Measurements from ENCODE around the gene CD28.

CD28 gene

DNA sequence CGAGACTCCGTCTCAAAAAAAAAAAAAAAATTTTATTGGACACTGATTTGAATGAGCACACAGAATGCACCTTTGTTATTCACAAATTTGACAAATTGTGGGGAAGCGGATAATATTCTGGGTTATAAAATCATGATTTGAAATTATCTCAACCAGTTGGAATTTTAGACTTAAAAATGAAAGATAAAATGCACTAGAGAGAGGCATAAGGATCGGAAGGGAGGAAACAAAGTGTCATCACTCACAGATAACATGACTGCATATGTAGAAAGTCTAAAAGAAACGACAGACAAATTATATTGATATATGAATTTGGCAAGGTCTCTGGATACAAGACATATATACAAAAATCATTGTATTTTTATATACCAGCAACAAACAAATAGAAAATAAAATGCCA lies 70.6 kb downstream of the CD28 start:
- TF ChIP-seq TAF1 (IDR thresholded peaks at IDR 0.05; ENCODE audit: low read depth), result no peak
- no peak for TF ChIP-seq EGR1 (IDR thresholded peaks at IDR 0.05)

DNA sequence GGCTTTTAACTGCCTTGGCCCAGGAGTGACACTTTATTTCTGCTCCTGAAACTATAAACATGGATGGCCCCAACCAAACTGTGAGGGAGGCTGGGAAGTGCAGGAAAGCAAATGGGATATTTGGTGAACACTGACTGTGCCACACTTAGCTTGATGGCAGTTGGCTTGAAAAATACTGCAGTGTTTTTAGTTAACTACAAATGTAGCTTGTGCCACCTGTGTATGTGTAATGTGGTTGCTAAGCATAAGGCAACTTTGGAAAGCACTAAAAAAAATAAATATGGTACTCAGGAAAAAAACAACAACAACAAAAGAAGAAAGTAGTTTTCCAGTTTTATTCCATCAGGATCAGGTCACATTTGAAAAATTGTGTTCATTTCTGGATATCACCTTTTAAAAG lies 73.8 kb downstream of the CD28 start:
- TF ChIP-seq NFIC (IDR thresholded peaks at IDR 0.05) (no peak), ZBTB7A (IDR thresholded peaks at IDR 0.05; ENCODE audit: low read depth) (no peak), TAF1 (IDR thresholded peaks at IDR 0.05; ENCODE audit: low read depth) (no peak), YY1 (IDR thresholded peaks at IDR 0.05; ENCODE audit: low read depth) (no peak)

DNA sequence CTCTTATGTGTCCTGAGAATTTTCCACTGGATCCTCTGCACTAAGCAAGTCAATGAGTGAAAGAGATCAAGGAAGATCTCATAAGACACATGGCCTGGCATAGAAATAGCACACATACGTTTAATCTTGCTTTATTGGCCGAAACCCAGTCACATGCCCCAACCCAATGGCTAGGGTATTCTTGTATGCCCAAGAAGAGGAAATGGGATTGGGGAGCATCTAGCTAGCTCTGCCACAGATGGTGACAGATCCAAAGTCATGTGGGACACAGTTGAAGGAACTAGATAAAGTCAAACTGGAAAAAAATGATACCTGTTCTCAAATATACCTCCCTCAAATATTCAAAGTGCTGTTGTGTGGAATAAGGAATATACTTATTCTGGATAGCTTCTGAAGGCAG lies 74.7 kb downstream of the CD28 start:
- TF ChIP-seq EGR1 (IDR thresholded peaks at IDR 0.05), result no peak
- TF ChIP-seq ZBTB7A (IDR thresholded peaks at IDR 0.05; ENCODE audit: low read depth), result no peak

DNA sequence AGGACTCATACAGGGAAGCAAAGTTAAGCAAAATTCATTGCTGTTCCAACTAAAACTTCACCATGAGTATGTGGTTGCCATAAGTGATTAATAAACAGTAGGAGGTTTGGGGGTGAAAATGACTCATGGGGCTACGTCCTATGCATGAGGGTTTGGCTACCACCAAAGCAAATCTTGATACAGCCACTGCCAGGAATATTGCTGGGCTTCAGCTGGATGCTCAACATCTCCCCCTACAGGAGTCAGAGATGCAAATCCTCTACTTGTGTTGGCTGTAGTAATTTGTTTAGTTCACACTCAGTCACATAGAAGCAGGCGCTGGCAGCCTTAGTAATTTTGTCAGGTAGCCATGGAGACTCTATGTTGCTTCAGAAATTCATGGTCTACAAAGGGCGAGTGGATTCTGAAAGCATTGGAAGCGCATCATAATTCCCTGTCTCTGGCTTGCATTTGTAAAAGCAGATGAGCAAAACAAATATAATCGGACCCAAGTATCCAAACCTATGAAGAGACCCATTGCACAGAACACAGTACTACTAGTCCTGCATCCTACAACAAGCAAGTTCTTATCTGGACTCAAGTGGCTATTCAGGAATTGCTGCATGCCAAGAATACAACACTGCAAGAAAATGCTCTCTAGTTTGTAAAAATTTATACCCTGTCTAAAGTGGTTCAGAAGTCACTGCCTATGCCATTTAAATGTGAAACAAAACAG lies 76.0 kb downstream of the CD28 start:
- peak; percentile 60 for TF ChIP-seq RAD21 (IDR thresholded peaks at IDR 0.05; ENCODE audit: low read depth)
- no peak for TF ChIP-seq CREB1 (IDR thresholded peaks at IDR 0.05; ENCODE audit: low read depth)

DNA sequence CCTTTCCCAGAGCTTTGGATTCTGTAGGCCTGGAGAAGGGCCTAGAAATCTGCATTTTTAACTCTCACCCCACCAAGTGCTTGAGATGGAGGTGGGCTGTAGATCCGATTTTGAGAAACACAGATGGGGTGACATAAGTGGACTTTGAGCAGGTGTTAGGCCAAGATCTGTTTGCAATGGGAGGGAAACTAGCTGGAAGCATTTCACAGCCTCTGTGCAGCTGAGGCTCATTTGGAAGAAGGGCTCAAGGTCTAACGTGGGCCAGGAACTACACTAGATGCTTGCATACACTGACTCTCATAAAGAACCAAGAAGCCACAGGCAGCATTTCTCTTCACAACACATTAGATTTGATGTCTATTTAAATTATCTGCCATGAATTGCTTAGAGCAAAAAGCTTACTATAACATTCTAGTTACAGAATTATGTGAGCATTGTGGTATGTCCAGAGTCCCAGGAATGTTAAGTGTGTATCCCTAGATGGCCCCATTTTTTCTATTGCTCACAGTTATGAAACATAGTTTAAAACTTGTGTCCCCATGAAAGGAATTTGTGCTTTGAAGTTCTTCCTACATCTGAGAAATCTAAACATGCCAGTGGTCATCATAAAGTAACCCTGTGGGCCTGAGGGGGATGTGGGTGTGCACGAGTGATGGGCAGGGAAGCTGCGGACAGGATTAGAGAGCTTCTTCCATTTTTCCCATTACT lies 77.2 kb downstream of the CD28 start:
- no peak for TF ChIP-seq TEAD4 (IDR thresholded peaks at IDR 0.05)
- no peak for TF ChIP-seq TAF1 (IDR thresholded peaks at IDR 0.05; ENCODE audit: low read depth)
- no peak for TF ChIP-seq NFIC (IDR thresholded peaks at IDR 0.05)
- TF ChIP-seq ZBTB7A (IDR thresholded peaks at IDR 0.05; ENCODE audit: low read depth), result no peak
- no peak for TF ChIP-seq EGR1 (IDR thresholded peaks at IDR 0.05)
- TF ChIP-seq CREB1 (IDR thresholded peaks at IDR 0.05; ENCODE audit: low read depth), result no peak
- TF ChIP-seq, protein P1, sequence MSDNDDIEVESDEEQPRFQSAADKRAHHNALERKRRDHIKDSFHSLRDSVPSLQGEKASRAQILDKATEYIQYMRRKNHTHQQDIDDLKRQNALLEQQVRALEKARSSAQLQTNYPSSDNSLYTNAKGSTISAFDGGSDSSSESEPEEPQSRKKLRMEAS (IDR thresholded peaks at IDR 0.05), result no peak
- TF ChIP-seq, protein P2, sequence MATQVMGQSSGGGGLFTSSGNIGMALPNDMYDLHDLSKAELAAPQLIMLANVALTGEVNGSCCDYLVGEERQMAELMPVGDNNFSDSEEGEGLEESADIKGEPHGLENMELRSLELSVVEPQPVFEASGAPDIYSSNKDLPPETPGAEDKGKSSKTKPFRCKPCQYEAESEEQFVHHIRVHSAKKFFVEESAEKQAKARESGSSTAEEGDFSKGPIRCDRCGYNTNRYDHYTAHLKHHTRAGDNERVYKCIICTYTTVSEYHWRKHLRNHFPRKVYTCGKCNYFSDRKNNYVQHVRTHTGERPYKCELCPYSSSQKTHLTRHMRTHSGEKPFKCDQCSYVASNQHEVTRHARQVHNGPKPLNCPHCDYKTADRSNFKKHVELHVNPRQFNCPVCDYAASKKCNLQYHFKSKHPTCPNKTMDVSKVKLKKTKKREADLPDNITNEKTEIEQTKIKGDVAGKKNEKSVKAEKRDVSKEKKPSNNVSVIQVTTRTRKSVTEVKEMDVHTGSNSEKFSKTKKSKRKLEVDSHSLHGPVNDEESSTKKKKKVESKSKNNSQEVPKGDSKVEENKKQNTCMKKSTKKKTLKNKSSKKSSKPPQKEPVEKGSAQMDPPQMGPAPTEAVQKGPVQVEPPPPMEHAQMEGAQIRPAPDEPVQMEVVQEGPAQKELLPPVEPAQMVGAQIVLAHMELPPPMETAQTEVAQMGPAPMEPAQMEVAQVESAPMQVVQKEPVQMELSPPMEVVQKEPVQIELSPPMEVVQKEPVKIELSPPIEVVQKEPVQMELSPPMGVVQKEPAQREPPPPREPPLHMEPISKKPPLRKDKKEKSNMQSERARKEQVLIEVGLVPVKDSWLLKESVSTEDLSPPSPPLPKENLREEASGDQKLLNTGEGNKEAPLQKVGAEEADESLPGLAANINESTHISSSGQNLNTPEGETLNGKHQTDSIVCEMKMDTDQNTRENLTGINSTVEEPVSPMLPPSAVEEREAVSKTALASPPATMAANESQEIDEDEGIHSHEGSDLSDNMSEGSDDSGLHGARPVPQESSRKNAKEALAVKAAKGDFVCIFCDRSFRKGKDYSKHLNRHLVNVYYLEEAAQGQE (IDR thresholded peaks at IDR 0.05; ENCODE audit: low read depth), result no peak
- TF ChIP-seq TCF12 (IDR thresholded peaks at IDR 0.05; ENCODE audit: low read depth), result no peak
- no peak for TF ChIP-seq EP300 (IDR thresholded peaks at IDR 0.05; ENCODE audit: borderline replicate concordance)
- no peak for TF ChIP-seq RAD21 (IDR thresholded peaks at IDR 0.05; ENCODE audit: low read depth)
- no peak for TF ChIP-seq FOXM1 (IDR thresholded peaks at IDR 0.05; ENCODE audit: borderline replicate concordance, low read depth)
- no peak for TF ChIP-seq YY1 (IDR thresholded peaks at IDR 0.05; ENCODE audit: low read depth)
- TF ChIP-seq, protein P3, sequence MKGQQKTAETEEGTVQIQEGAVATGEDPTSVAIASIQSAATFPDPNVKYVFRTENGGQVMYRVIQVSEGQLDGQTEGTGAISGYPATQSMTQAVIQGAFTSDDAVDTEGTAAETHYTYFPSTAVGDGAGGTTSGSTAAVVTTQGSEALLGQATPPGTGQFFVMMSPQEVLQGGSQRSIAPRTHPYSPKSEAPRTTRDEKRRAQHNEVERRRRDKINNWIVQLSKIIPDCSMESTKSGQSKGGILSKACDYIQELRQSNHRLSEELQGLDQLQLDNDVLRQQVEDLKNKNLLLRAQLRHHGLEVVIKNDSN (IDR thresholded peaks at IDR 0.05), result no peak
- TF ChIP-seq CEBPB (IDR thresholded peaks at IDR 0.05), result no peak

DNA sequence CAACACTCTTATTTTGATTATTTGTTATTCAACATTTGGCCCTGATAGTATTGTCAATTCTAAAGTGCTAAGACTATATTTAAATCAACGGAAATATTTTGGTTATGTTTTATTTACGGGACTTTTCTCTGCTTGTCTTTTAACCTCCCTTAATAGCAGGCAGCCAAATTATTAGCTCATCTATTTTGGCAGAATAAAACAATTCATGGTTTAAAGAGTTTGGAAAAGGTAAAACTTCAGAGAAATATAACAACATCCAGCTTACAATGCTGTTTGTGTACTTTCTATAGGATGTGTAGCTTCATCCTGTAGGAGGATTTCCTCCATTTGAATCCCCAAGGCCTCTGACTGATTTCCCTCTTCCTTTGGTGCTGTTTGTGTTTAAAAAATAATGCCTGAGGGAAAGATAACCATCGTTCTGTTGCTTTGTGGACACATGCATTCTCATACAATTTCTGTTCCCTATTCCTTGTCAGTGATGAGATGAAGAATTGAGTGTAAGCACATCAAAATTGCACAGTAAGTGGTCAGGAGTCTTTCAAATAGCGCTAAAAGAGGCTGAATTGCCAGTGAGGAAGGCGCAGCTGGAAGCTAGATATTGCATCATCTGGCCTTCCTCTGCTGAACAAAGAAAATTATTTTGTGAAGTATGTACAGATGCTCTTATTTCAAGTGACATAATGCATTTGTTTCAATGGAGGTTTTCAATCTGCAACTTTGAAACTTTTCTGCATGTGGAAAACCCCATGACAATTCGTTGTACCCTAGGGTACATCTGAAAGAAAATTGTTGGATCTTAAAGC lies 80.3 kb downstream of the CD28 start:
- TF ChIP-seq CEBPB (IDR thresholded peaks at IDR 0.05), result no peak
- TF ChIP-seq, protein P1 (IDR thresholded peaks at IDR 0.05), result no peak
- no peak for TF ChIP-seq TAF1 (IDR thresholded peaks at IDR 0.05; ENCODE audit: low read depth)
- no peak for TF ChIP-seq NFIC (IDR thresholded peaks at IDR 0.05)
- TF ChIP-seq TCF12 (IDR thresholded peaks at IDR 0.05; ENCODE audit: low read depth), result no peak
- TF ChIP-seq YY1 (IDR thresholded peaks at IDR 0.05; ENCODE audit: low read depth), result no peak
- TF ChIP-seq TEAD4 (IDR thresholded peaks at IDR 0.05), result no peak
- TF ChIP-seq EGR1 (IDR thresholded peaks at IDR 0.05), result no peak
- TF ChIP-seq FOXM1 (IDR thresholded peaks at IDR 0.05; ENCODE audit: borderline replicate concordance, low read depth), result no peak
- TF ChIP-seq EP300 (IDR thresholded peaks at IDR 0.05; ENCODE audit: borderline replicate concordance), result no peak
- TF ChIP-seq, protein P2 (IDR thresholded peaks at IDR 0.05; ENCODE audit: low read depth), result no peak
- no peak for TF ChIP-seq RAD21 (IDR thresholded peaks at IDR 0.05; ENCODE audit: low read depth)
- no peak for TF ChIP-seq CREB1 (IDR thresholded peaks at IDR 0.05; ENCODE audit: low read depth)
- TF ChIP-seq, protein P3 (IDR thresholded peaks at IDR 0.05), result no peak
- TF ChIP-seq ZBTB7A (IDR thresholded peaks at IDR 0.05; ENCODE audit: low read depth), result no peak
